ENCODE data around the gene CFP.

DNA sequence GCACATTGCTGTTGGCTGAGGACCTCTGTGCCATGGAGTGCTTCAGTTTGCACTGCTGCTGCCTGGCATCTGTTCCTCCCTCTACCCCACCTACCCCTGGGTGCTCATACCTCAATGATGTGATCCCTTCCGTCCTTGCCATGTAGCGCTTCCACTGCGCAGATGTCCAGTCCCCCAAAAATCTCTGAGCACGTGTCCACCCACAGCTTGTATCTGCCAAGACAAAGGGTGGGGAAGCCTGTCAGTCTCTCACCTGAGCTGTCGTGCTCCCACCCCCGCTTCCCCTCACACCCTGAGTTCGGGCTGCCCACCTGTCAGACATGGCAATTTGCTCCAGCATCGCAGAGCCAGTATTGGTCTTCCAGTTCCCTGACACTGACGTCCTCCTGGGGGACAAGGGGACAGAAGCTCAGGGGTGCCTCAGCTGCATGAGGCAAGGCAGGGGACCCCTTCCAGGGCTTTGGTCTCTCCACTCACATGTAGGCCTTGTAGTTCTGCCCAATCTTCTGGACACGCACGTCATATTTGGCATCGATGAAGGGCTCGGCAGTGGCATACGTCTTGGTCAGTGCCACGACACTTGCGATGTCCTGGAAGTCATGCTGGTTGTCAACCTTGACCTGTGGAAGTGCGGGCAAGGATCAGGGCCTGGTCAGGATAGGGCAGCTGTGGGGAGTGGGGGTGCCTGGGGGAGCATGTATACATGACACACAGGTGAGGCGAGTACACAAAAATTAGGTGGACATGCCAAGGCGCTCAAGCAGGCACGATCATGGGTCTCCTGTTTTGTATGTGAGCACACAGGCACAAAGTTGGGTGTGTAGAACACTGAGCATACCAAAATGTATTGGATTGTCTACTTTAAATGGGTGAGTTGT, 53.5 kb downstream of the CFP start:
- TF ChIP-seq GATA2 (IDR thresholded peaks at IDR 0.05; ENCODE audit: low read depth, low read length), result no peak
- no peak for TF ChIP-seq GATA3 (IDR thresholded peaks at IDR 0.05; ENCODE audit: low read depth, low read length)
